GM06990 (cell line): ENCODE measurements around the gene THSD7B.
A peak's percentile ranks its signal among the peaks of the same experiment; 100 is the strongest.

Source experiments
- DNase-seq: peaks from one replicate; pipeline ENCODE4 v3.0.0-alpha.2; 2011; ENCODE audit not compliant: insufficient read length; ENCODE audit errors: extremely low read depth
- H3K27me3 ChIP-seq: replicated peaks from 2 replicates; pipeline ENCODE4 v1.6.0; 2011; ENCODE audit warnings: low read length; ENCODE audit not compliant: control insufficient read depth, insufficient read depth
- H3K36me3 ChIP-seq: 2 replicates; pipeline ENCODE4 v1.5.1; 2011; ENCODE audit warnings: low read length; ENCODE audit not compliant: control insufficient read depth, insufficient read depth
- H3K4me3 ChIP-seq: replicated peaks from 2 replicates; pipeline ENCODE4 v1.5.1; 2011; ENCODE audit warnings: low read depth, mild to moderate bottlenecking, control low read depth, low read length
- TF ChIP-seq, protein P1 (sequence below): IDR thresholded peaks from 2 replicates; pipeline ENCODE4 v1.5.1; 2011; ENCODE audit warnings: low read length, control low read depth, mild to moderate bottlenecking, inconsistent platforms; ENCODE audit not compliant: insufficient read depth, poor library complexity, severe bottlenecking

Gene THSD7B

GRCh38 chr2:136765256-136766072, at the start of gene THSD7B:
TSS of gene THSD7B (plus strand) at chr2:136765545. CDS start at chr2:136882179, 116,634 bp downstream.
- TF ChIP-seq, protein P1, sequence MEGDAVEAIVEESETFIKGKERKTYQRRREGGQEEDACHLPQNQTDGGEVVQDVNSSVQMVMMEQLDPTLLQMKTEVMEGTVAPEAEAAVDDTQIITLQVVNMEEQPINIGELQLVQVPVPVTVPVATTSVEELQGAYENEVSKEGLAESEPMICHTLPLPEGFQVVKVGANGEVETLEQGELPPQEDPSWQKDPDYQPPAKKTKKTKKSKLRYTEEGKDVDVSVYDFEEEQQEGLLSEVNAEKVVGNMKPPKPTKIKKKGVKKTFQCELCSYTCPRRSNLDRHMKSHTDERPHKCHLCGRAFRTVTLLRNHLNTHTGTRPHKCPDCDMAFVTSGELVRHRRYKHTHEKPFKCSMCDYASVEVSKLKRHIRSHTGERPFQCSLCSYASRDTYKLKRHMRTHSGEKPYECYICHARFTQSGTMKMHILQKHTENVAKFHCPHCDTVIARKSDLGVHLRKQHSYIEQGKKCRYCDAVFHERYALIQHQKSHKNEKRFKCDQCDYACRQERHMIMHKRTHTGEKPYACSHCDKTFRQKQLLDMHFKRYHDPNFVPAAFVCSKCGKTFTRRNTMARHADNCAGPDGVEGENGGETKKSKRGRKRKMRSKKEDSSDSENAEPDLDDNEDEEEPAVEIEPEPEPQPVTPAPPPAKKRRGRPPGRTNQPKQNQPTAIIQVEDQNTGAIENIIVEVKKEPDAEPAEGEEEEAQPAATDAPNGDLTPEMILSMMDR: no peak
- Histone ChIP-seq H3K4me3 (peak within 1 kb of the TSS; percentile 31), H3K36me3 (no peaks in the 10 kb centered on the region), H3K27me3 (no peaks in the 10 kb centered on the region; the same call in 1 of the 2 replicates)
- peak; percentile 8 for DNase-seq

DNA sequence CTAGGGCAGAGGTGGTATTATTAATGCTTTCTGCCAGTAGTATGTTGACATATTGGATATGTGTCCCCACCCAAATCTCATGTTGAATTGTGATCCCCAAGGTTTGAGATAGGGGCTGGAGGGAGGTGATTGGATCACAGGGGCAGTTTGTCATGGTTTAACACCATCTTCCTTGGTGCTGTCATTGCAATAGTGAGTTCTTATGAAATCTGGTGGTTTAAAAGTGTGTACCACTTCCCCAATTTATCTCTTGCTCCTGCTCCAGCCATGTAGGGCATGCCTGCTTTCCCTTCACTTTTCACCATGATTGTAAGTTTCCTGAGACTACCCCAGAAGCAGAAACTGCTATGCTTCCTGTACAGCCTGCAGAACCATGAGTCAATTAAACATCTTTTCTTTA, 47.1 kb upstream of the THSD7B start:
- H3K4me3 ChIP-seq: no peak overlapping the region
- H3K36me3 ChIP-seq: no peaks in the 10 kb centered on the region
- TF ChIP-seq, protein P1: no peak
- DNase-seq: no peak
- H3K27me3 ChIP-seq: no peaks in the 10 kb centered on the region

DNA sequence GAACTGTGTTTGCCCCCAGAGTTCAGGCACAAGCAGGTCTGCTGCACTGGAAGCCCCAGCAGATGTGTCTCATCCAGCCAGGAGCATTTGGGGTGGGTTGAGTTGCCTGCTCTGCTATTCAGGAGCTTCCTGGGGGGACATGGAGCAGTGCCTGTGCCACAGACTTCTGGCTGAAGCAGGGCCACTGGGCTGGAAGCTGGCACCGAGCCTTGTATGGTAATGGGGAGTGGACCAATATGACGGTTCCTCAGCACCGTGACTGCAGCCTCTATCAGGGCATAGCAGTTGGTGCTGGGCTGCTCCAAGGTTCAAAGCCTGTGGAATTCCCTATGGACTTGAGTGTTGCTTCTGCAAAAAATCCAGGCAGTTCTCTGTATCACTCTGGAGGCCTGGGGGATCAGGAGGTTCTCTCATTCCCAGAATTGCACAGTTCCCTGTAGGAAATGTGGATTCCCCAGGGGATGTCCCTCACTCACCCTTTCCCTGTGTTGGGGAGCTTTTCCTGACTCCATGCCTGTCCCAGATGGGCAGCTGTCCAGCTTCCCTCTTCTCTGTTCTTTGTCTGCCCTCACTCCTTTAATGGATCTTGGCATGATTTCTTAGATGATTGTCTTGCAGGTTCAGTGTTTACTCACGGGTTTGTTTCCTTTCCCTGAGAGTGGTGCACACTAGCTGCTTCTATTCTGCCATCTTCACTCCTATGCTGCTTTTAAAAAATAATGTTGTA, 37.2 kb upstream of the THSD7B start:
- TF ChIP-seq, protein P1: no peak
- no peak for DNase-seq
- no peaks in the 10 kb centered on the region for H3K36me3 ChIP-seq
- H3K4me3 ChIP-seq: no peak overlapping the region
- H3K27me3 ChIP-seq: no peaks in the 10 kb centered on the region

DNA sequence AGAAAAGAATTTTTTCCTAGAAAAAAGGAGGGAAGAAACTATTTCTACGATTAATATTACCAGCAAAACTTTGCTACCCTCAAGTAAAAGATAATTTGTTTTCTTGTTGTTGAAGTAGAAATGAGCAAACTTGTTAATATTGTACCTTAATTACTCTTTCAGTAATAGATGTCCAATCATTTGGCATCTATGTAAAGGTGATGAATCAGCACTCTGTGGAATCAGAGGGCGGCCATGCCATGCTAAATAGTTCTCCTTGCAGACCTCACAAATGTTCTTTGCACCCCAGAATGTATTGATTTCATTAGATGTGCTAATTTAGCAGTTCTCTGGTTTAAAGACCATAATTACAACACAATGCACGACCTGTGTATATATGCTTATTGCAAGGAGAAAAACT, 29.1 kb upstream of the THSD7B start:
- DNase-seq: no peak
- Histone ChIP-seq H3K36me3 (no peaks in the 10 kb centered on the region), H3K27me3 (no peaks in the 10 kb centered on the region), H3K4me3 (no peak overlapping the region)
- TF ChIP-seq, protein P1: no peak

GRCh38 chr2:136738044-136738443, 27.3 kb upstream of the THSD7B start:
- no peak for DNase-seq
- Histone ChIP-seq H3K27me3 (no peaks in the 10 kb centered on the region), H3K36me3 (no peaks in the 10 kb centered on the region), H3K4me3 (no peak overlapping the region)
- TF ChIP-seq, protein P1: no peak
